HepG2 (cell line): Measurements from ENCODE around the gene MMP23B. TPM values are rescaled to one million over a fixed set of nuclear protein-coding genes. Genes with fewer than 3 reads are reported as not detected.

Source experiments
- ATAC-seq: fragments of 200-7000 bp; cut with Tn5 transposase; 3 replicates; pipeline ENCODE4 v1.9.1; 2020; ENCODE audit warnings: mild to moderate bottlenecking, moderate library complexity
- BruUV-seq: library from RNA; stranded (reverse); fragments of 400-500 nt; replicated peaks from 2 replicates; lab custom pipeline; 2021; lab: Mats Ljungman, UMichigan
- CTCF ChIA-PET: fragments of 300-600 bp; formaldehyde crosslinking; extraction: SDS; loops from one replicate; lab custom pipeline; 2021; ENCODE audit warnings: low total read pairs, inconsistent platforms, low intra/inter-chr PET ratio; lab: Yijun Ruan, JAX
- POLR2A ChIA-PET: fragments of 350-600 bp; sonication (Branson Sonifier 250); formaldehyde crosslinking; loops from one replicate; lab custom pipeline; 2020; ENCODE audit warnings: antibody characterized with exemption, inconsistent platforms; lab: Yijun Ruan, JAX
- DNase-seq: peaks from one replicate; pipeline ENCODE4 v3.0.0-alpha.2; 2015; ENCODE audit warnings: low spot score
- FAIRE-seq: peaks from 3 replicates; lab custom pipeline; 2011; peaks lifted over from hg19 to GRCh38; lab: Jason Lieb, UNC
- H2AFZ ChIP-seq: one replicate; pipeline ENCODE4 v1.6.1; 2011; ENCODE audit warnings: low read length, inconsistent platforms
- H3K27ac ChIP-seq: fragments of 300-600 bp; 3 replicates; pipeline ENCODE4 v1.8.0; 2011; ENCODE audit warnings: mixed run types, mild to moderate bottlenecking, mixed read lengths, low read length, inconsistent platforms; ENCODE audit not compliant: insufficient read depth; ENCODE audit errors: extremely low read length
- H3K27me3 ChIP-seq, 2 experiments: fragments of 200-600 bp in 1 of 2; 2 replicates in 1 of 2; 3 replicates in 1 of 2; pipeline versions ENCODE4 v1.6.0 to v1.8.0; 2011; ENCODE audit warnings: low read length in 2 of 2, mild to moderate bottlenecking in 2 of 2, moderate library complexity in 2 of 2, inconsistent platforms in 1 of 2; ENCODE audit not compliant: insufficient read depth in 2 of 2, control insufficient read depth in 1 of 2
- H3K36me3 ChIP-seq, 2 experiments: fragments of 200-600 bp in 1 of 2; replicated peaks in 1 of 2; 2 replicates in 1 of 2; 3 replicates in 1 of 2; pipeline versions ENCODE4 v1.5.1 to v1.8.0; 2011; ENCODE audit warnings: low read length in 2 of 2, inconsistent platforms in 1 of 2; ENCODE audit not compliant: insufficient read depth in 2 of 2, control insufficient read depth in 1 of 2
- H3K4me1 ChIP-seq: 2 replicates; pipeline ENCODE4 v1.5.1; 2012; ENCODE audit warnings: low read length, inconsistent platforms; ENCODE audit not compliant: insufficient read depth
- H3K4me2 ChIP-seq: 2 replicates; pipeline ENCODE4 v1.6.0; 2011; ENCODE audit warnings: low read depth, low read length, inconsistent platforms
- H3K4me3 ChIP-seq, 3 experiments: fragments of 200-600 bp in 1 of 3; sonication (generic), shearing (Covaris generic) in 1 of 3; replicated peaks in 1 of 3; 2 replicates each; pipeline ENCODE4 v1.5.1; 2011 to 2016; ENCODE audit warnings: low read length in 3 of 3, inconsistent platforms in 2 of 3, low read depth in 2 of 3, mild to moderate bottlenecking in 2 of 3, control low read depth in 1 of 3, mixed read lengths in 1 of 3; ENCODE audit not compliant: insufficient read depth in 1 of 3
- H3K79me2 ChIP-seq: one replicate; pipeline ENCODE4 v1.6.1; 2011; ENCODE audit warnings: low read length, inconsistent platforms; ENCODE audit not compliant: insufficient read depth
- H3K9ac ChIP-seq: 2 replicates; pipeline ENCODE4 v1.6.0; 2011; ENCODE audit warnings: mild to moderate bottlenecking, low read depth, low read length, inconsistent platforms; ENCODE audit not compliant: insufficient read depth
- H3K9me3 ChIP-seq: 2 replicates; pipeline ENCODE4 v1.5.1; 2012; ENCODE audit warnings: mild to moderate bottlenecking, low read length
- H4K20me1 ChIP-seq: 2 replicates; pipeline ENCODE4 v1.6.0; 2011; ENCODE audit warnings: inconsistent platforms, mild to moderate bottlenecking, low read length, moderate library complexity; ENCODE audit not compliant: insufficient read depth
- ATM ChIP-seq: fragments of 450-650 bp; IDR thresholded peaks from 2 replicates; pipeline ENCODE4 v1.7.1; 2017; ENCODE audit warnings: mild to moderate bottlenecking, borderline replicate concordance
- CBFB ChIP-seq: sonication (generic); formaldehyde crosslinking; IDR thresholded peaks from 2 replicates; pipeline ENCODE4 v1.4.0; 2020; ENCODE audit warnings: missing genetic modification reagents
- GZF1 ChIP-seq: sonication (generic); formaldehyde crosslinking; IDR thresholded peaks from 2 replicates; pipeline ENCODE4 v1.5.1; 2020; ENCODE audit warnings: mild to moderate bottlenecking, missing genetic modification reagents
- YEATS4 ChIP-seq: sonication (generic); formaldehyde crosslinking; IDR thresholded peaks from 2 replicates; pipeline ENCODE4 v1.4.0; 2020; ENCODE audit warnings: missing genetic modification reagents, borderline replicate concordance
- ZBTB7A ChIP-seq: sonication (generic); formaldehyde crosslinking; IDR thresholded peaks from 2 replicates; pipeline ENCODE4 v1.8.0; 2022; ENCODE audit warnings: mild to moderate bottlenecking, missing genetic modification reagents
- ZBTB7B ChIP-seq: sonication (generic); formaldehyde crosslinking; IDR thresholded peaks from 2 replicates; pipeline ENCODE4 v1.4.0; 2020; ENCODE audit warnings: missing genetic modification reagents
- ZNF17 ChIP-seq: sonication (generic); formaldehyde crosslinking; IDR thresholded peaks from 2 replicates; pipeline ENCODE4 v1.5.0; 2020; ENCODE audit warnings: mild to moderate bottlenecking, missing genetic modification reagents
- ZNF274 ChIP-seq: sonication (generic); formaldehyde crosslinking; IDR thresholded peaks from 2 replicates; pipeline ENCODE4 v1.5.1; 2020; ENCODE audit warnings: mild to moderate bottlenecking, missing genetic modification reagents
- ZNF296 ChIP-seq: sonication (generic); formaldehyde crosslinking; conservative IDR thresholded peaks from 2 replicates; pipeline ENCODE4 v1.5.0; 2020; ENCODE audit warnings: mild to moderate bottlenecking, missing genetic modification reagents
- ZNF34 ChIP-seq: sonication (generic); formaldehyde crosslinking; IDR thresholded peaks from 2 replicates; pipeline ENCODE4 v1.4.0; 2020; ENCODE audit warnings: mild to moderate bottlenecking, missing genetic modification reagents, borderline replicate concordance
- ZNF44 ChIP-seq: sonication (generic); formaldehyde crosslinking; IDR thresholded peaks from 2 replicates; pipeline ENCODE4 v1.5.1; 2020; ENCODE audit warnings: mild to moderate bottlenecking, missing genetic modification reagents
- WGBS: methylation state at CpG from one replicate; pipeline ENCODE4 v1.1.6; 2017; ENCODE audit warnings: low lambda C conversion rate; 5-methylcytosine and 5-hydroxymethylcytosine counted together
- in situ Hi-C: cut with HindIII; loops from 2 replicates; pipeline ENCODE4 v1.10.0; 2017; ENCODE audit warnings: low pct_unique_long_range_greater_than_20kb; ENCODE audit not compliant: extremely low pct_ligation_motif_present
- intact Hi-C: fragments of 100-400 bp; cut with micrococcal nuclease; formaldehyde crosslinking; loops from one replicate; pipeline ENCODE4 v1.10.0; 2022; ENCODE audit not compliant: unreplicated experiment
- polyA plus RNA-seq, 8 experiments: library from polyadenylated mRNA; depleted of rRNA in 3 of 8; stranded (reverse) in 7 of 8; unstranded in 1 of 8; fragments of >200 nt; fragmentation: Illumina TruSeq in 4 of 8; extraction: Trizol in 4 of 8; gene quantifications; 2 replicates each; pipeline versions ENCODE4 v1.2.1 to v1.2.3, GENCODE V29; 2011 to 2016; ENCODE audit warnings: low read depth in 4 of 8, missing spikeins in 1 of 8, mixed read lengths in 1 of 8; ENCODE audit not compliant: insufficient read depth in 1 of 8
- total RNA-seq, 5 experiments: library from RNA; depleted of rRNA; stranded (reverse); fragments of >200 nt; fragmentation: Illumina TruSeq; extraction: Trizol; gene quantifications; 2 replicates each; pipeline ENCODE4 v1.2.3, GENCODE V29; 2016; ENCODE audit warnings: low read depth in 1 of 5
- TF ChIP-seq, protein P1 (sequence below): sonication (generic); formaldehyde crosslinking; IDR thresholded peaks from 2 replicates; pipeline ENCODE4 v1.4.0; 2020; ENCODE audit warnings: missing genetic modification reagents
- TF ChIP-seq, protein P2 (sequence below): fragments of 450-650 bp; IDR thresholded peaks from 2 replicates; pipeline ENCODE4 v1.6.1; 2017

MMP23B gene
- total and polyA plus RNA-seq, 2 of the 13 experiments (the other 11 are each of a cell fraction or from before 2014, with no cell fraction given), result 0.61 to 0.75 TPM

DNA sequence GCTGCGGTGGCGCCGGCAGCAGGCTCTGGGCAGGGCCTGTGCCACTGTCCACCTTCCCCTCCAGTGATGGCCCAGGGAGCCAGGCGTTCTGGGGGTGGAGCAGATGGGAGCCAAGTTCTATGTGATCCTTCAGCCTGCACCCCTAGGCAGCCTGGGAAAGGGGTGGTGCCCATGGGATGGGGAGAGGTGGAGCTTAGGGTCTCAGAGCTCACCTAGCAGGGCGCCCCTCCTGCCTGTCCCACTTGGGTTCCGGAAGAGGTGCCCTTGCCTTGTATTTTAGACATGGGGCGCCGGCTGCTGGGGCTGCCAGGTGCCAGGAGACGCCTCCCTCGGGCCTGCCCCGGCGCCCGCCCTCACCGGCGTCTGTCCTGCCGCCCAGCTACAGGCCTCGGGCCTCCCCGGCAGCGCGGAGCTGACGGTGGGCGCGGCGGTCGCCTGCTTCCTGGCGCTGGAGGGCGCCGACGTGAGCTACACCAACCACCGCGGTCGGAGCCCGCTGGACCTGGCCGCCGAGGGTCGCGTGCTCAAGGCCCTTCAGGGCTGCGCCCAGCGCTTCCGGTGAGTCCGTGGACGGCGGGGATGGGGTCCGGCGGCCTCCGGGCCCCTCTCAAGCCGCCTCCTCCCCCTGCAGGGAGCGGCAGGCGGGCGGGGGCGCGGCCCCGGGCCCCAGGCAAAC is 3.1 kb upstream of the MMP23B start:
- TF ChIP-seq ZNF296, result no peak
- no peak for TF ChIP-seq CBFB
- TF ChIP-seq, protein P1, sequence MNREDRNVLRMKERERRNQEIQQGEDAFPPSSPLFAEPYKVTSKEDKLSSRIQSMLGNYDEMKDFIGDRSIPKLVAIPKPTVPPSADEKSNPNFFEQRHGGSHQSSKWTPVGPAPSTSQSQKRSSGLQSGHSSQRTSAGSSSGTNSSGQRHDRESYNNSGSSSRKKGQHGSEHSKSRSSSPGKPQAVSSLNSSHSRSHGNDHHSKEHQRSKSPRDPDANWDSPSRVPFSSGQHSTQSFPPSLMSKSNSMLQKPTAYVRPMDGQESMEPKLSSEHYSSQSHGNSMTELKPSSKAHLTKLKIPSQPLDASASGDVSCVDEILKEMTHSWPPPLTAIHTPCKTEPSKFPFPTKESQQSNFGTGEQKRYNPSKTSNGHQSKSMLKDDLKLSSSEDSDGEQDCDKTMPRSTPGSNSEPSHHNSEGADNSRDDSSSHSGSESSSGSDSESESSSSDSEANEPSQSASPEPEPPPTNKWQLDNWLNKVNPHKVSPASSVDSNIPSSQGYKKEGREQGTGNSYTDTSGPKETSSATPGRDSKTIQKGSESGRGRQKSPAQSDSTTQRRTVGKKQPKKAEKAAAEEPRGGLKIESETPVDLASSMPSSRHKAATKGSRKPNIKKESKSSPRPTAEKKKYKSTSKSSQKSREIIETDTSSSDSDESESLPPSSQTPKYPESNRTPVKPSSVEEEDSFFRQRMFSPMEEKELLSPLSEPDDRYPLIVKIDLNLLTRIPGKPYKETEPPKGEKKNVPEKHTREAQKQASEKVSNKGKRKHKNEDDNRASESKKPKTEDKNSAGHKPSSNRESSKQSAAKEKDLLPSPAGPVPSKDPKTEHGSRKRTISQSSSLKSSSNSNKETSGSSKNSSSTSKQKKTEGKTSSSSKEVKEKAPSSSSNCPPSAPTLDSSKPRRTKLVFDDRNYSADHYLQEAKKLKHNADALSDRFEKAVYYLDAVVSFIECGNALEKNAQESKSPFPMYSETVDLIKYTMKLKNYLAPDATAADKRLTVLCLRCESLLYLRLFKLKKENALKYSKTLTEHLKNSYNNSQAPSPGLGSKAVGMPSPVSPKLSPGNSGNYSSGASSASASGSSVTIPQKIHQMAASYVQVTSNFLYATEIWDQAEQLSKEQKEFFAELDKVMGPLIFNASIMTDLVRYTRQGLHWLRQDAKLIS (CRISPR knock-in tag), result no peak
- no peak for TF ChIP-seq YEATS4
- TF ChIP-seq ZBTB7A (CRISPR knock-in tag), result no peak
- no peak for TF ChIP-seq ZNF274 (CRISPR knock-in tag)
- no peak for TF ChIP-seq ZNF44 (CRISPR knock-in tag)
- no peak for TF ChIP-seq ATM
- TF ChIP-seq, protein P2, sequence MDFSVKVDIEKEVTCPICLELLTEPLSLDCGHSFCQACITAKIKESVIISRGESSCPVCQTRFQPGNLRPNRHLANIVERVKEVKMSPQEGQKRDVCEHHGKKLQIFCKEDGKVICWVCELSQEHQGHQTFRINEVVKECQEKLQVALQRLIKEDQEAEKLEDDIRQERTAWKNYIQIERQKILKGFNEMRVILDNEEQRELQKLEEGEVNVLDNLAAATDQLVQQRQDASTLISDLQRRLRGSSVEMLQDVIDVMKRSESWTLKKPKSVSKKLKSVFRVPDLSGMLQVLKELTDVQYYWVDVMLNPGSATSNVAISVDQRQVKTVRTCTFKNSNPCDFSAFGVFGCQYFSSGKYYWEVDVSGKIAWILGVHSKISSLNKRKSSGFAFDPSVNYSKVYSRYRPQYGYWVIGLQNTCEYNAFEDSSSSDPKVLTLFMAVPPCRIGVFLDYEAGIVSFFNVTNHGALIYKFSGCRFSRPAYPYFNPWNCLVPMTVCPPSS, result no peak
- no peak for TF ChIP-seq ZNF17 (CRISPR knock-in tag)
- TF ChIP-seq GZF1 (CRISPR knock-in tag), result no peak
- TF ChIP-seq ZBTB7B, result no peak
- TF ChIP-seq ZNF34 (CRISPR knock-in tag), result no peak
- TF ChIP-seq, all 625 proteins: peak for 0
- Histone ChIP-seq H2AFZ (no peak overlapping the region), H4K20me1 (no peaks in the 10 kb centered on the region), H3K9me3 (no peaks in the 10 kb centered on the region), H3K79me2 (no peaks in the 10 kb centered on the region), H3K36me3 (peaks cover 0 to 2% of the 10 kb centered on the region in 2 experiments; a peak in 1 of 5 replicates), H3K27ac (no peak overlapping the region), H3K9ac (no peak overlapping the region), H3K27me3 (no peaks in the 10 kb centered on the region), H3K4me2 (no peak overlapping the region), H3K4me1 (no peaks in the 10 kb centered on the region), H3K4me3 (no peak overlapping the region)
- in situ Hi-C loops (no loop called here), intact Hi-C loops (no loop called here)
- ChIA-PET CTCF (no interaction called here), POLR2A (no interaction called here)
- 96% methylated on average over 36 of the region's 53 CpGs for WGBS
- ATAC-seq, result no peak
- no TSS peak for BruUV-seq
- no peak for DNase-seq
- FAIRE-seq, result no peak
